H9 (cell line): ENCODE results near the gene PTPN2. TPM values are rescaled to one million over a fixed set of nuclear protein-coding genes. Genes with fewer than 3 reads are reported as not detected.

Source experiments
- DNase-seq: peaks from one replicate; pipeline ENCODE4 v3.0.0-alpha.2; 2017
- H2AFZ ChIP-seq: one replicate; pipeline ENCODE4 v1.6.1; 2013; ENCODE audit warnings: mild to moderate bottlenecking, low read length, control low read depth, moderate library complexity
- H2AK5ac ChIP-seq: 2 replicates; pipeline ENCODE4 v1.6.1; 2013; ENCODE audit warnings: low read length, control low read depth, mixed read lengths; ENCODE audit not compliant: insufficient read length
- H2BK120ac ChIP-seq: one replicate; pipeline ENCODE4 v1.6.1; 2013; ENCODE audit warnings: low read depth, mild to moderate bottlenecking, low read length, control low read depth, inconsistent platforms; ENCODE audit not compliant: poor library complexity, severe bottlenecking
- H2BK12ac ChIP-seq: 2 replicates; pipeline ENCODE4 v1.6.1; 2013; ENCODE audit warnings: low read length, control low read depth, mixed read lengths, low read depth; ENCODE audit not compliant: insufficient read length
- H2BK15ac ChIP-seq: 2 replicates; pipeline ENCODE4 v1.6.1; 2013; ENCODE audit warnings: low read depth, low read length, control low read depth
- H2BK20ac ChIP-seq: one replicate; pipeline ENCODE4 v1.6.1; 2013; ENCODE audit warnings: low read depth, mild to moderate bottlenecking, low read length, control low read depth, inconsistent platforms; ENCODE audit not compliant: poor library complexity, severe bottlenecking
- H2BK5ac ChIP-seq: 2 replicates; pipeline ENCODE4 v1.6.1; 2013; ENCODE audit warnings: low read length, control low read depth, mixed read lengths; ENCODE audit not compliant: insufficient read length
- H3K14ac ChIP-seq: 2 replicates; pipeline ENCODE4 v1.6.1; 2013; ENCODE audit warnings: low read length, control low read depth; ENCODE audit not compliant: insufficient read depth
- H3K18ac ChIP-seq: 2 replicates; pipeline ENCODE4 v1.6.1; 2013; ENCODE audit warnings: low read depth, mild to moderate bottlenecking, mixed read lengths, low read length, control low read depth; ENCODE audit not compliant: insufficient read length
- H3K23ac ChIP-seq: 2 replicates; pipeline ENCODE4 v1.6.1; 2013; ENCODE audit warnings: low read length, control low read depth, mixed read lengths, low read depth; ENCODE audit not compliant: insufficient read length
- H3K23me2 ChIP-seq: 2 replicates; pipeline ENCODE4 v1.6.1; 2013; ENCODE audit warnings: low read depth, mild to moderate bottlenecking, mixed read lengths, low read length, control low read depth; ENCODE audit not compliant: insufficient read length, poor library complexity, severe bottlenecking
- H3K27ac ChIP-seq: 2 replicates; pipeline ENCODE4 v1.5.1; 2013; ENCODE audit warnings: low read length, control low read depth, mixed read lengths, low read depth; ENCODE audit not compliant: insufficient read length
- H3K27me3 ChIP-seq: 2 replicates; pipeline ENCODE4 v1.6.1; 2013; ENCODE audit warnings: low read length, control low read depth, inconsistent platforms; ENCODE audit not compliant: insufficient read depth
- H3K4ac ChIP-seq: 2 replicates; pipeline ENCODE4 v1.6.1; 2013; ENCODE audit warnings: low read depth, mild to moderate bottlenecking, control low read depth, inconsistent platforms, low read length, moderate library complexity
- H3K4me1 ChIP-seq: 2 replicates; pipeline ENCODE4 v1.6.1; 2013; ENCODE audit warnings: low read length, control low read depth, inconsistent platforms; ENCODE audit not compliant: insufficient read depth
- H3K4me2 ChIP-seq: 2 replicates; pipeline ENCODE4 v1.6.1; 2013; ENCODE audit warnings: low read length, control low read depth, mixed read lengths; ENCODE audit not compliant: insufficient read length, insufficient read depth
- H3K56ac ChIP-seq: 2 replicates; pipeline ENCODE4 v1.6.1; 2013; ENCODE audit warnings: low read depth, mild to moderate bottlenecking, mixed read lengths, low read length, control low read depth; ENCODE audit not compliant: insufficient read length
- H3K79me1 ChIP-seq: 2 replicates; pipeline ENCODE4 v1.6.1; 2013; ENCODE audit warnings: low read depth, mild to moderate bottlenecking, moderate library complexity, low read length, control low read depth, inconsistent platforms; ENCODE audit not compliant: insufficient read depth, poor library complexity, severe bottlenecking
- H3K79me2 ChIP-seq: 2 replicates; pipeline ENCODE4 v1.6.1; 2013; ENCODE audit warnings: low read length, control low read depth, inconsistent platforms; ENCODE audit not compliant: insufficient read depth
- H3K9ac ChIP-seq: 2 replicates; pipeline ENCODE4 v1.6.1; 2013; ENCODE audit warnings: low read length, control low read depth, mixed read lengths; ENCODE audit not compliant: insufficient read length; ENCODE audit errors: extremely low read depth
- H3K9me3 ChIP-seq: one replicate; pipeline ENCODE4 v1.6.1; 2013; ENCODE audit warnings: low read depth, low read length, inconsistent platforms; ENCODE audit not compliant: control insufficient read depth
- H3T11ph ChIP-seq: one replicate; pipeline ENCODE4 v1.6.1; 2013; ENCODE audit warnings: mild to moderate bottlenecking, low read length, control low read depth, inconsistent platforms
- H4K20me1 ChIP-seq: one replicate; pipeline ENCODE4 v1.6.1; 2013; ENCODE audit not compliant: control insufficient read depth, insufficient read length, insufficient read depth
- H4K5ac ChIP-seq: 2 replicates; pipeline ENCODE4 v1.6.1; 2013; ENCODE audit warnings: low read depth, mild to moderate bottlenecking, mixed read lengths, low read length, control low read depth; ENCODE audit not compliant: insufficient read length
- H4K8ac ChIP-seq: replicated peaks from 2 replicates; pipeline ENCODE4 v1.6.1; 2013; ENCODE audit warnings: low read length, control low read depth, mixed read lengths, low read depth; ENCODE audit not compliant: insufficient read length
- H4K91ac ChIP-seq: 2 replicates; pipeline ENCODE4 v1.6.1; 2013; ENCODE audit warnings: low read depth, mild to moderate bottlenecking, moderate library complexity, mixed read lengths, low read length, control low read depth; ENCODE audit not compliant: insufficient read length
- H3K27ac Mint-ChIP-seq, 3 experiments: 2 replicates in 2 of 3; 3 replicates in 1 of 3; pipeline ENCODE4 v1.8.0; 2020 to 2021; ENCODE audit warnings: mixed read lengths in 3 of 3, mild to moderate bottlenecking in 1 of 3, moderate library complexity in 1 of 3
- H3K27me3 Mint-ChIP-seq: 2 replicates; pipeline ENCODE4 v1.8.0; 2021; ENCODE audit warnings: low read depth, mild to moderate bottlenecking, moderate library complexity, mixed read lengths
- H3K36me3 Mint-ChIP-seq, 3 experiments: 2 replicates in 2 of 3; 3 replicates in 1 of 3; pipeline ENCODE4 v1.8.0; 2020 to 2021; ENCODE audit warnings: low read depth in 3 of 3, mixed read lengths in 3 of 3; ENCODE audit not compliant: insufficient read depth in 1 of 3
- H3K4me1 Mint-ChIP-seq, 2 experiments: 2 replicates each; pipeline ENCODE4 v1.8.0; 2020; ENCODE audit warnings: mixed read lengths in 2 of 2
- H3K4me3 Mint-ChIP-seq, 2 experiments: 2 replicates in 1 of 2; 3 replicates in 1 of 2; pipeline ENCODE4 v1.8.0; 2020 to 2021; ENCODE audit warnings: mild to moderate bottlenecking in 2 of 2, mixed read lengths in 2 of 2, moderate library complexity in 1 of 2
- H3K9me3 Mint-ChIP-seq, 2 experiments: 2 replicates in 1 of 2; 3 replicates in 1 of 2; pipeline ENCODE4 v1.8.0; 2020; ENCODE audit warnings: mild to moderate bottlenecking in 2 of 2, mixed read lengths in 2 of 2, moderate library complexity in 1 of 2
- CTCF ChIP-seq: fragments of 200-600 bp; sonication (generic); conservative IDR thresholded peaks from 3 replicates; pipeline ENCODE4 v1.8.0; 2021; ENCODE audit warnings: antibody characterized with exemption, mild to moderate bottlenecking
- WGBS: extraction: QIAGEN DNeasy Blood & Tissue Kit; methylation state at CpG from one replicate; pipeline ENCODE4 v1.1.7; 2013; ENCODE audit warnings: missing lambda C conversion rate, low lambda C conversion rate, mixed read lengths; ENCODE audit not compliant: insufficient read length; ENCODE audit errors: extremely low coverage; 5-methylcytosine and 5-hydroxymethylcytosine counted together
- total RNA-seq: library from RNA; stranded (reverse); gene quantifications from 2 replicates; pipeline ENCODE4 v1.2.1, GENCODE V29; 2021

Gene PTPN2
- total RNA-seq, 1 experiment from 2014 or later = 48.7 TPM

- Histone ChIP-seq H3K4ac (no peak overlapping the region), H3K56ac (no peak overlapping the region), H3K18ac (no peak overlapping the region), H3T11ph (no peak overlapping the region), H3K27me3 (no peaks in the 10 kb centered on the region), H3K23me2 (no peaks in the 10 kb centered on the region), H2BK15ac (no peak overlapping the region), H2BK12ac (no peak overlapping the region), H4K20me1 (no peaks in the 10 kb centered on the region), H4K5ac (no peak overlapping the region), H3K27ac (no peak overlapping the region), H2BK20ac (no peak overlapping the region), H3K14ac (no peak overlapping the region), H2BK5ac (no peak overlapping the region), H2BK120ac (no peak overlapping the region), H3K79me1 (no peaks in the 10 kb centered on the region), H3K79me2 (no peaks in the 10 kb centered on the region), H3K4me2 (no peak overlapping the region), H4K8ac (peak overlapping the region; percentile 80), H4K91ac (no peak overlapping the region), H2AFZ (no peak overlapping the region), H2AK5ac (no peak overlapping the region), H3K4me1 (no peaks in the 10 kb centered on the region; the same call in 1 of the 2 replicates), H3K23ac (no peak overlapping the region), H3K9me3 (no peaks in the 10 kb centered on the region), H3K9ac (no peak overlapping the region)
- no peak for DNase-seq
- peaks cover 0 to 5% of the 10 kb centered on the region in 2 experiments; a peak in 3 of 5 replicates for H3K9me3 Mint-ChIP-seq
- H3K27me3 Mint-ChIP-seq = no peaks in the 10 kb centered on the region
- H3K36me3 Mint-ChIP-seq = no peaks in the 10 kb centered on the region; a peak in 1 of 7 replicates
- WGBS = no CpG with 5 or more reads among the region's 21 CpGs
- H3K4me3 Mint-ChIP-seq = no peak overlapping the region
- no peak for TF ChIP-seq CTCF
- peak overlapping the region in 1 of 3 experiments; percentile 21; a peak in 1 of 7 replicates for H3K27ac Mint-ChIP-seq
- no peaks in the 10 kb centered on the region for H3K4me1 Mint-ChIP-seq
Measured at GRCh38 chr18:12779456-12779855, 104.6 kb downstream of the PTPN2 start.
